DND-41 (cell line): ENCODE measurements around the gene CD276.

Experiments
- ATAC-seq: fragments of 200-7000 bp; cut with Tn5 transposase; 3 replicates; pipeline ENCODE4 v1.9.1; 2021; ENCODE audit warnings: low read depth; ENCODE audit not compliant: insufficient read depth
- DNase-seq: peaks from one replicate; pipeline ENCODE4 v3.0.0-alpha.2; 2020
- H2AFZ ChIP-seq: 2 replicates; pipeline ENCODE4 v1.6.0; 2012; ENCODE audit warnings: low read depth, low read length
- H3K27ac ChIP-seq: 2 replicates; pipeline ENCODE4 v1.5.1; 2012; ENCODE audit warnings: low read length, inconsistent platforms
- H3K27me3 ChIP-seq: fragments of 200-600 bp; sonication (generic); 2 replicates; pipeline ENCODE4 v1.6.0; 2012; ENCODE audit warnings: low read length, mild to moderate bottlenecking, inconsistent platforms; ENCODE audit not compliant: insufficient read depth, poor library complexity
- H3K36me3 ChIP-seq: 2 replicates; pipeline ENCODE4 v1.5.1; 2012; ENCODE audit warnings: low read length, inconsistent platforms; ENCODE audit not compliant: insufficient read depth
- H3K4me1 ChIP-seq: 2 replicates; pipeline ENCODE4 v1.5.1; 2012; ENCODE audit warnings: mild to moderate bottlenecking, low read length; ENCODE audit not compliant: insufficient read depth
- H3K4me2 ChIP-seq: 2 replicates; pipeline ENCODE4 v1.6.0; 2012; ENCODE audit warnings: mild to moderate bottlenecking, moderate library complexity, low read length, inconsistent platforms; ENCODE audit not compliant: insufficient read depth
- H3K4me3 ChIP-seq, 2 experiments: fragments of 200-600 bp in 1 of 2; shearing (Covaris generic) in 1 of 2; 2 replicates each; pipeline ENCODE4 v1.5.1; 2012 to 2016; ENCODE audit warnings: inconsistent platforms in 2 of 2, low read length in 2 of 2, mild to moderate bottlenecking in 2 of 2, low read depth in 1 of 2, moderate library complexity in 1 of 2
- H3K79me2 ChIP-seq: 2 replicates; pipeline ENCODE4 v1.6.0; 2012; ENCODE audit warnings: low read length, inconsistent platforms; ENCODE audit not compliant: insufficient read depth
- H3K9ac ChIP-seq: 2 replicates; pipeline ENCODE4 v1.6.0; 2012; ENCODE audit warnings: low read depth, mild to moderate bottlenecking, inconsistent platforms, low read length, moderate library complexity
- H3K9me3 ChIP-seq: 2 replicates; pipeline ENCODE4 v1.5.1; 2012; ENCODE audit warnings: low read length, moderate library complexity, mild to moderate bottlenecking, inconsistent platforms; ENCODE audit not compliant: insufficient read depth, severe bottlenecking
- H4K20me1 ChIP-seq: 2 replicates; pipeline ENCODE4 v1.6.0; 2012; ENCODE audit warnings: low read length; ENCODE audit not compliant: insufficient read depth
- CTCF ChIP-seq: IDR thresholded peaks from 2 replicates; pipeline ENCODE4 v1.5.1; 2012; ENCODE audit warnings: borderline replicate concordance, low read length, moderate library complexity, mild to moderate bottlenecking; ENCODE audit not compliant: poor library complexity, severe bottlenecking; ENCODE audit errors: extremely low read depth
- EZH2 ChIP-seq: IDR thresholded peaks from 3 replicates; pipeline ENCODE4 v1.6.1; 2012; ENCODE audit warnings: borderline replicate concordance, low read depth, mild to moderate bottlenecking, moderate library complexity, low read length, inconsistent platforms; ENCODE audit not compliant: severe bottlenecking

The CD276 gene

DNA sequence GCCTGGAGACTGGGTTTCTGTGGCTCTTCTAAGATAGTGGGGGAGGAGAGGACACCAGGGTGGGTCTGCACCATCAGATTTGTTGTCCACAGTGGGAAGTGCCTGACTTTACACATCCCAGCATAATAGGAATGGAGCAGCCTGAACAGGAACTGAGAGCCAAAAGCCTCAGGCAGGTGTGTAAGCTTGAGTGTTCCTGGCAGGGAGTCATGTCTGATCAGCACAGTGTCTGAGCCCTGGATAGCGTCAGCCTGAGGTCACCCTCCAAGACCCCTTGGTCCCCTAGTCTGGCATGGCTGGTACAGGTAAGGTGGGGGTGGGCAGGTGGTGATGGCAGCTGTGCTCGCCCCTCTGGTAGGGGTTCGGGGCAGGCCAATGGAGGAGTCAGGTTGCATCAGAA, 48.7 kb downstream of the CD276 start:
- H3K9ac ChIP-seq: no peak overlapping the region
- ATAC-seq (no peak), DNase-seq (no peak)
- no peak overlapping the region for H3K4me3 ChIP-seq
- H4K20me1 ChIP-seq: no peaks in the 10 kb centered on the region
- no peaks in the 10 kb centered on the region for H3K4me1 ChIP-seq
- no peaks in the 10 kb centered on the region for H3K9me3 ChIP-seq
- no peaks in the 10 kb centered on the region for H3K36me3 ChIP-seq
- H3K4me2 ChIP-seq: no peak overlapping the region
- no peak overlapping the region for H3K27ac ChIP-seq
- no peaks in the 10 kb centered on the region for H3K27me3 ChIP-seq
- H3K79me2 ChIP-seq: no peaks in the 10 kb centered on the region
- H2AFZ ChIP-seq: no peak overlapping the region
- TF ChIP-seq CTCF (no peak), EZH2 (no peak)

- DNase-seq: no peak
Observed at GRCh38 chr15:73737535-73737934, 53.4 kb downstream of the CD276 start.

GRCh38 chr15:73740152-73741048, 56.2 kb downstream of the CD276 start:
- TF ChIP-seq CTCF (no peak), EZH2 (no peak)
- Histone ChIP-seq H3K4me3 (no peak overlapping the region), H2AFZ (no peak overlapping the region), H3K79me2 (no peaks in the 10 kb centered on the region), H4K20me1 (no peaks in the 10 kb centered on the region; the same call in 1 of the 2 replicates), H3K4me1 (no peaks in the 10 kb centered on the region), H3K27me3 (no peaks in the 10 kb centered on the region), H3K36me3 (no peaks in the 10 kb centered on the region), H3K4me2 (no peak overlapping the region), H3K27ac (no peak overlapping the region), H3K9ac (no peak overlapping the region), H3K9me3 (no peaks in the 10 kb centered on the region)
- no peak for DNase-seq
- ATAC-seq: no peak

More at GRCh38 chr15:73737535-73737934, 53.4 kb downstream of the CD276 start:
- Histone ChIP-seq H4K20me1 (no peaks in the 10 kb centered on the region; the same call in 1 of the 2 replicates), H3K4me3 (no peak overlapping the region), H3K27me3 (no peaks in the 10 kb centered on the region), H3K79me2 (no peaks in the 10 kb centered on the region), H3K27ac (no peak overlapping the region), H2AFZ (no peak overlapping the region), H3K36me3 (no peaks in the 10 kb centered on the region), H3K4me2 (no peak overlapping the region), H3K9me3 (no peaks in the 10 kb centered on the region), H3K9ac (no peak overlapping the region), H3K4me1 (no peaks in the 10 kb centered on the region)
- ATAC-seq: no peak
- TF ChIP-seq CTCF (no peak), EZH2 (no peak)
